Stomach (tissue), 9 donors: ENCODE measurements around the gene ELMO1. TPM values are rescaled to one million over a fixed set of nuclear protein-coding genes. Genes with fewer than 3 reads are reported as not detected.

ENCODE experiments used
- DNase-seq, 2 donors: peaks; one replicate each; pipeline versions ENCODE4 v3.0.0 to v3.0.0-alpha.2; 2013 to 2019
- H3K27ac ChIP-seq, 5 donors: fragments of 200-600 bp in 4 of 5; sonication (generic) in 4 of 5; one replicate each; pipeline ENCODE4 v1.5.1; 2013 to 2019; ENCODE audit warnings: mild to moderate bottlenecking in 1 of 5, moderate library complexity in 1 of 5
- H3K27me3 ChIP-seq, 3 donors: fragments of 200-600 bp; sonication (generic); one replicate each; pipeline ENCODE4 v1.5.1; 2017 to 2019; ENCODE audit warnings: mixed run types in 1 of 3
- H3K36me3 ChIP-seq, 4 donors: fragments of 200-600 bp; sonication (generic); 1 replicate in 3 of 4; 2 replicates in 1 of 4; pipeline ENCODE4 v1.5.1; 2016 to 2019
- H3K4me1 ChIP-seq, 4 donors: fragments of 200-600 bp; sonication (generic); one replicate each; pipeline ENCODE4 v1.5.1; 2016 to 2019
- H3K4me3 ChIP-seq, 4 donors: fragments of 200-600 bp; sonication (generic) in 3 of 4; one replicate each; pipeline ENCODE4 v1.5.1; 2016 to 2019; ENCODE audit warnings: mild to moderate bottlenecking in 1 of 4
- H3K9me3 ChIP-seq, 4 donors: fragments of 200-600 bp; sonication (generic); one replicate each; pipeline ENCODE4 v1.5.1; 2016 to 2019
- CTCF ChIP-seq, 7 experiments: fragments of 450-650 bp in 4 of 7; fragments of 200-600 bp in 3 of 7; sonication (generic) in 3 of 7; IDR thresholded peaks; one replicate each; pipeline ENCODE4 v1.5.1; 2016 to 2019; ENCODE audit warnings: antibody characterized with exemption in 7 of 7, control low read depth in 2 of 7, mild to moderate bottlenecking in 1 of 7
- EP300 ChIP-seq: sonication (generic); formaldehyde crosslinking; IDR thresholded peaks from one replicate; pipeline ENCODE4 v1.6.1; 2017; ENCODE audit warnings: antibody characterized with exemption
- POLR2A ChIP-seq, 4 donors: fragments of 450-650 bp; IDR thresholded peaks; one replicate each; pipeline ENCODE4 v1.6.1; 2016; ENCODE audit warnings: antibody characterized with exemption in 4 of 4, control low read depth in 2 of 4, mild to moderate bottlenecking in 1 of 4, moderate library complexity in 1 of 4
- POLR2AphosphoS5 ChIP-seq, 3 donors: sonication (generic); formaldehyde crosslinking; IDR thresholded peaks; one replicate each; pipeline ENCODE4 v1.6.1; 2016; ENCODE audit warnings: antibody characterized with exemption in 3 of 3
- WGBS, 5 donors: extraction: QIAGEN DNeasy Blood & Tissue Kit in 3 of 5; methylation state at CpG; one replicate each; pipeline versions ENCODE4 v1.1.5 to v1.1.7; 2013 to 2018; 5-methylcytosine and 5-hydroxymethylcytosine counted together
- intact Hi-C: fragments of 100-400 bp; cut with DNase I; formaldehyde crosslinking; loops from one replicate; pipeline ENCODE4 v1.15.1; 2023; ENCODE audit warnings: low total_unique reads
- polyA plus RNA-seq, 3 donors: library from polyadenylated mRNA; stranded (reverse); fragments of 200-250 nt; gene quantifications; one replicate each; pipeline ENCODE4 v1.2.3, GENCODE V29; 2013
- total RNA-seq, 5 donors: library from RNA; depleted of rRNA; stranded (reverse); fragments of >200 nt; gene quantifications; one replicate each; pipeline versions ENCODE4 v1.1.0 to v1.2.3, GENCODE V29; 2014 to 2016
- donor health status: healthy with polysubstance abuse.
- donor health status: Bipolar disorder and iron deficiency.
- donor health status: healthy.

ELMO1 gene
- total and polyA plus RNA-seq, 8 donors, result 4.1 to 117 (median 44.8) TPM

DNA sequence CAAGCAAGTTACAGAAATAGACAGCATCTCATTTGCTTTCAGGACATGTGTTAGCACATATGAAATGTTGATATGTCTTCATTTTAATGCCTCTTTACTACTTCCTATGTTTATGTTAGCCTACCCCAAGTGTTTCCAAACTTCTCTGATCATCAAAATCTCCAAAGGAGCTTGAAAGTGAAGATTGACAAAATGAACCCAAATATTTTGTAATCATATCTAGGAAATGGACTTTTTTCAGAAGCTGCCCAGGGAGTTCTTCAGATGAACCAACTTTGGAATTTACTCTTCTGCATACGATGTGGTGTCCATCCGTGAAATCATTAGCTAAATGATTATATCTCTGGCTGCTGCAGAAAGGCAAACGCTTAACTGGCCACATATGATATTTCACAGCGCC, 623.2 kb downstream of the ELMO1 start:
- Histone ChIP-seq H3K27me3 (no peaks in the 10 kb centered on the region), H3K4me1 (no peaks in the 10 kb centered on the region), H3K9me3 (no peaks in the 10 kb centered on the region), H3K36me3 (no peaks in the 10 kb centered on the region), H3K4me3 (no peak overlapping the region), H3K27ac (no peak overlapping the region)
- 65 to 81% (median 69%) methylated on average over 4 of the region's 4 CpGs for WGBS, 5 donors
- intact Hi-C loops, result no loop called here
- TF ChIP-seq POLR2AphosphoS5 (IDR thresholded peaks at IDR 0.05) (no peak), EP300 (no peak), POLR2A (IDR thresholded peaks at IDR 0.05) (no peak), CTCF (IDR thresholded peaks at IDR 0.05) (no peak)
- no peak for DNase-seq

GRCh38 chr7:36823353-36823752, 625.3 kb downstream of the ELMO1 start:
- Histone ChIP-seq H3K36me3 (no peaks in the 10 kb centered on the region), H3K4me3 (no peak overlapping the region), H3K9me3 (no peaks in the 10 kb centered on the region), H3K4me1 (no peaks in the 10 kb centered on the region), H3K27me3 (no peaks in the 10 kb centered on the region), H3K27ac (no peak overlapping the region)
- 89 to 97% (median 96%) methylated on average over 9 of the region's 9 CpGs for WGBS, 5 donors
- TF ChIP-seq POLR2AphosphoS5 (IDR thresholded peaks at IDR 0.05), result no peak
- DNase-seq, result no peak
- intact Hi-C loops, result no loop called here

GRCh38 chr7:36821617-36822016, 627.0 kb downstream of the ELMO1 start:
- no peak for DNase-seq
- intact Hi-C loops, result no loop called here

GRCh38 chr7:36820527-36821170, 628.0 kb downstream of the ELMO1 start:
- TF ChIP-seq EP300, result no peak
- no peak for TF ChIP-seq CTCF (IDR thresholded peaks at IDR 0.05)
- TF ChIP-seq POLR2A (IDR thresholded peaks at IDR 0.05), result no peak
- no peak for TF ChIP-seq POLR2AphosphoS5 (IDR thresholded peaks at IDR 0.05)
- DNase-seq, result no peak
- no peaks in the 10 kb centered on the region for H3K9me3 ChIP-seq
- no peaks in the 10 kb centered on the region for H3K36me3 ChIP-seq
- intact Hi-C loops, result no loop called here
- H3K27me3 ChIP-seq, result no peaks in the 10 kb centered on the region
- no peak overlapping the region for H3K4me3 ChIP-seq
- no peaks in the 10 kb centered on the region for H3K4me1 ChIP-seq
- no peak overlapping the region for H3K27ac ChIP-seq

More at GRCh38 chr7:36821617-36822016, 627.0 kb downstream of the ELMO1 start:
- no peak for TF ChIP-seq CTCF (IDR thresholded peaks at IDR 0.05)
- Histone ChIP-seq H3K27me3 (no peaks in the 10 kb centered on the region), H3K4me3 (no peak overlapping the region), H3K36me3 (no peaks in the 10 kb centered on the region), H3K27ac (no peak overlapping the region), H3K9me3 (no peaks in the 10 kb centered on the region), H3K4me1 (no peaks in the 10 kb centered on the region)

- TF ChIP-seq CTCF (IDR thresholded peaks at IDR 0.05) (no peak), EP300 (no peak), POLR2AphosphoS5 (IDR thresholded peaks at IDR 0.05) (no peak)
- no peak for DNase-seq
- 28 to 45% (median 30%) methylated on average over 1 of the region's 1 CpG for WGBS, 5 donors
- Histone ChIP-seq H3K27me3 (no peaks in the 10 kb centered on the region), H3K36me3 (no peaks in the 10 kb centered on the region), H3K4me3 (no peak overlapping the region), H3K4me1 (no peaks in the 10 kb centered on the region), H3K27ac (no peak overlapping the region), H3K9me3 (no peaks in the 10 kb centered on the region)
- intact Hi-C loops, result no loop called here
Observed at GRCh38 chr7:36819639-36820038, 629.0 kb downstream of the ELMO1 start.
